ENCODE measurements around the gene STON2.

Gene STON2

GRCh38 chr14:81418057-81418790, 18.1 kb upstream of the STON2 start:
- H3K27ac ChIP-seq (ENCODE audit: low read length) = no peak overlapping the region
- no peaks in the 10 kb centered on the region; the same call in 1 of the 2 replicates for H3K9me3 ChIP-seq (ENCODE audit: control insufficient read depth, insufficient read depth, low read length)
- no peak overlapping the region for H3K4me3 ChIP-seq (ENCODE audit: low read length)
- H3K27me3 ChIP-seq (ENCODE audit: control insufficient read depth, insufficient read depth, low read length) = no peaks in the 10 kb centered on the region
- H3K4me1 ChIP-seq (ENCODE audit: control insufficient read depth, insufficient read depth, low read length) = peaks cover 2% of the 10 kb centered on the region; the same call in 1 of the 2 replicates
- no peaks in the 10 kb centered on the region for H3K36me3 ChIP-seq (ENCODE audit: control insufficient read depth, insufficient read depth, low read length)
- no CpG with 5 or more reads among the region's 3 CpGs for WGBS (ENCODE audit: insufficient coverage, insufficient read length)
- DNase-seq (ENCODE audit: low read depth, low spot score) = no peak

- no peak overlapping the region for H3K27ac ChIP-seq (ENCODE audit: low read length)
- no CpG with 5 or more reads among the region's 7 CpGs for WGBS (ENCODE audit: insufficient coverage, insufficient read length)
- no peak for DNase-seq (ENCODE audit: low read depth, low spot score)
- no peaks in the 10 kb centered on the region for H3K36me3 ChIP-seq (ENCODE audit: control insufficient read depth, insufficient read depth, low read length)
- no peak overlapping the region for H3K4me3 ChIP-seq (ENCODE audit: low read length)
- H3K27me3 ChIP-seq (ENCODE audit: control insufficient read depth, insufficient read depth, low read length) = no peaks in the 10 kb centered on the region
- H3K4me1 ChIP-seq (ENCODE audit: control insufficient read depth, insufficient read depth, low read length) = peaks cover 2% of the 10 kb centered on the region; the same call in 1 of the 2 replicates
- H3K9me3 ChIP-seq (ENCODE audit: control insufficient read depth, insufficient read depth, low read length) = no peaks in the 10 kb centered on the region; the same call in 1 of the 2 replicates
These were observed 16.9 kb upstream of the STON2 start for GRCh38 chr14:81416981-81417380.

- Histone ChIP-seq H3K4me1 (ENCODE audit: control insufficient read depth, insufficient read depth, low read length) (peaks cover 2% of the 10 kb centered on the region; the same call in 1 of the 2 replicates), H3K36me3 (ENCODE audit: control insufficient read depth, insufficient read depth, low read length) (no peaks in the 10 kb centered on the region), H3K27ac (ENCODE audit: low read length) (no peak overlapping the region), H3K9me3 (ENCODE audit: control insufficient read depth, insufficient read depth, low read length) (no peaks in the 10 kb centered on the region; the same call in 1 of the 2 replicates), H3K4me3 (ENCODE audit: low read length) (no peak overlapping the region), H3K27me3 (ENCODE audit: control insufficient read depth, insufficient read depth, low read length) (no peaks in the 10 kb centered on the region)
- DNase-seq (ENCODE audit: low read depth, low spot score) = no peak
- no CpG with 5 or more reads among the region's 8 CpGs for WGBS (ENCODE audit: insufficient coverage, insufficient read length)
These were observed 16.2 kb upstream of the STON2 start for GRCh38 chr14:81416194-81416952.

- H3K4me3 ChIP-seq (ENCODE audit: low read length) = no peak overlapping the region
- no peak overlapping the region for H3K27ac ChIP-seq (ENCODE audit: low read length)
- H3K9me3 ChIP-seq (ENCODE audit: control insufficient read depth, insufficient read depth, low read length) = no peaks in the 10 kb centered on the region; the same call in 1 of the 2 replicates
- H3K36me3 ChIP-seq (ENCODE audit: control insufficient read depth, insufficient read depth, low read length) = no peaks in the 10 kb centered on the region
- peaks cover 2% of the 10 kb centered on the region; the same call in 1 of the 2 replicates for H3K4me1 ChIP-seq (ENCODE audit: control insufficient read depth, insufficient read depth, low read length)
- no CpG with 5 or more reads among the region's 4 CpGs for WGBS (ENCODE audit: insufficient coverage, insufficient read length)
- DNase-seq (ENCODE audit: low read depth, low spot score) = no peak
- H3K27me3 ChIP-seq (ENCODE audit: control insufficient read depth, insufficient read depth, low read length) = no peaks in the 10 kb centered on the region
These were observed 15.7 kb upstream of the STON2 start for GRCh38 chr14:81415781-81416180.

- no peaks in the 10 kb centered on the region for H3K27me3 ChIP-seq (ENCODE audit: control insufficient read depth, insufficient read depth, low read length)
- no peaks in the 10 kb centered on the region; the same call in 1 of the 2 replicates for H3K9me3 ChIP-seq (ENCODE audit: control insufficient read depth, insufficient read depth, low read length)
- no peak overlapping the region for H3K27ac ChIP-seq (ENCODE audit: low read length)
- H3K4me3 ChIP-seq (ENCODE audit: low read length) = no peak overlapping the region
- H3K4me1 ChIP-seq (ENCODE audit: control insufficient read depth, insufficient read depth, low read length) = peaks cover 2% of the 10 kb centered on the region; the same call in 1 of the 2 replicates
- WGBS (ENCODE audit: insufficient coverage, insufficient read length) = no CpG with 5 or more reads among the region's 4 CpGs
- H3K36me3 ChIP-seq (ENCODE audit: control insufficient read depth, insufficient read depth, low read length) = no peaks in the 10 kb centered on the region
- DNase-seq (ENCODE audit: low read depth, low spot score) = no peak
These were observed 14.0 kb upstream of the STON2 start for GRCh38 chr14:81414123-81414522.

GRCh38 chr14:81412779-81413178, 12.7 kb upstream of the STON2 start:
- Histone ChIP-seq H3K27me3 (ENCODE audit: control insufficient read depth, insufficient read depth, low read length) (no peaks in the 10 kb centered on the region), H3K4me1 (ENCODE audit: control insufficient read depth, insufficient read depth, low read length) (peaks cover 2% of the 10 kb centered on the region; the same call in 1 of the 2 replicates), H3K9me3 (ENCODE audit: control insufficient read depth, insufficient read depth, low read length) (no peaks in the 10 kb centered on the region), H3K27ac (ENCODE audit: low read length) (no peak overlapping the region), H3K36me3 (ENCODE audit: control insufficient read depth, insufficient read depth, low read length) (no peaks in the 10 kb centered on the region), H3K4me3 (ENCODE audit: low read length) (no peak overlapping the region)
- DNase-seq (ENCODE audit: low read depth, low spot score) = no peak
- WGBS (ENCODE audit: insufficient coverage, insufficient read length) = no CpG with 5 or more reads among the region's 19 CpGs

- Histone ChIP-seq H3K4me3 (ENCODE audit: low read length) (no peak overlapping the region), H3K36me3 (ENCODE audit: control insufficient read depth, insufficient read depth, low read length) (no peaks in the 10 kb centered on the region), H3K4me1 (ENCODE audit: control insufficient read depth, insufficient read depth, low read length) (no peaks in the 10 kb centered on the region), H3K9me3 (ENCODE audit: control insufficient read depth, insufficient read depth, low read length) (no peaks in the 10 kb centered on the region), H3K27ac (ENCODE audit: low read length) (no peak overlapping the region), H3K27me3 (ENCODE audit: control insufficient read depth, insufficient read depth, low read length) (no peaks in the 10 kb centered on the region)
- WGBS (ENCODE audit: insufficient coverage, insufficient read length) = no CpG with 5 or more reads among the region's 1 CpG
- no peak for DNase-seq (ENCODE audit: low read depth, low spot score)
These were observed 8.5 kb upstream of the STON2 start for GRCh38 chr14:81408595-81408994.

GRCh38 chr14:81406863-81407262, 6.7 kb upstream of the STON2 start:
- no peaks in the 10 kb centered on the region for H3K4me1 ChIP-seq (ENCODE audit: control insufficient read depth, insufficient read depth, low read length)
- no peaks in the 10 kb centered on the region for H3K27me3 ChIP-seq (ENCODE audit: control insufficient read depth, insufficient read depth, low read length)
- H3K27ac ChIP-seq (ENCODE audit: low read length) = no peak overlapping the region
- H3K36me3 ChIP-seq (ENCODE audit: control insufficient read depth, insufficient read depth, low read length) = no peaks in the 10 kb centered on the region
- no peak overlapping the region for H3K4me3 ChIP-seq (ENCODE audit: low read length)
- no CpG with 5 or more reads among the region's 4 CpGs for WGBS (ENCODE audit: insufficient coverage, insufficient read length)
- DNase-seq (ENCODE audit: low read depth, low spot score) = no peak
- H3K9me3 ChIP-seq (ENCODE audit: control insufficient read depth, insufficient read depth, low read length) = no peaks in the 10 kb centered on the region

GRCh38 chr14:81402123-81402495, 2.0 kb upstream of the STON2 start:
- H3K27me3 ChIP-seq (ENCODE audit: control insufficient read depth, insufficient read depth, low read length) = no peaks in the 10 kb centered on the region
- H3K9me3 ChIP-seq (ENCODE audit: control insufficient read depth, insufficient read depth, low read length) = no peaks in the 10 kb centered on the region
- H3K4me3 ChIP-seq (ENCODE audit: low read length) = no peak overlapping the region
- H3K27ac ChIP-seq (ENCODE audit: low read length) = no peak overlapping the region
- H3K4me1 ChIP-seq (ENCODE audit: control insufficient read depth, insufficient read depth, low read length) = no peaks in the 10 kb centered on the region
- no peaks in the 10 kb centered on the region for H3K36me3 ChIP-seq (ENCODE audit: control insufficient read depth, insufficient read depth, low read length)
- DNase-seq (ENCODE audit: low read depth, low spot score) = no peak
- no CpG with 5 or more reads among the region's 2 CpGs for WGBS (ENCODE audit: insufficient coverage, insufficient read length)

GRCh38 chr14:81401420-81402122, 1.4 kb upstream of the STON2 start:
- Histone ChIP-seq H3K4me1 (ENCODE audit: control insufficient read depth, insufficient read depth, low read length) (no peaks in the 10 kb centered on the region), H3K36me3 (ENCODE audit: control insufficient read depth, insufficient read depth, low read length) (no peaks in the 10 kb centered on the region), H3K9me3 (ENCODE audit: control insufficient read depth, insufficient read depth, low read length) (no peaks in the 10 kb centered on the region), H3K27ac (ENCODE audit: low read length) (no peak overlapping the region), H3K27me3 (ENCODE audit: control insufficient read depth, insufficient read depth, low read length) (no peaks in the 10 kb centered on the region), H3K4me3 (ENCODE audit: low read length) (no peak overlapping the region)
- WGBS (ENCODE audit: insufficient coverage, insufficient read length) = no CpG with 5 or more reads among the region's 2 CpGs
- no peak for DNase-seq (ENCODE audit: low read depth, low spot score)

All from iPS DF 6.9 (cell line).